GM06990 (cell line): ENCODE results near the gene THBS2.

ENCODE experiments used
- DNase-seq: peaks from one replicate; pipeline ENCODE4 v3.0.0-alpha.2; 2011; ENCODE audit not compliant: insufficient read length; ENCODE audit errors: extremely low read depth
- H3K27me3 ChIP-seq: replicated peaks from 2 replicates; pipeline ENCODE4 v1.6.0; 2011; ENCODE audit warnings: low read length; ENCODE audit not compliant: control insufficient read depth, insufficient read depth
- H3K36me3 ChIP-seq: 2 replicates; pipeline ENCODE4 v1.5.1; 2011; ENCODE audit warnings: low read length; ENCODE audit not compliant: control insufficient read depth, insufficient read depth
- H3K4me3 ChIP-seq: replicated peaks from 2 replicates; pipeline ENCODE4 v1.5.1; 2011; ENCODE audit warnings: low read depth, mild to moderate bottlenecking, control low read depth, low read length
- TF ChIP-seq, protein P1 (sequence below): IDR thresholded peaks from 2 replicates; pipeline ENCODE4 v1.5.1; 2011; ENCODE audit warnings: low read length, control low read depth, mild to moderate bottlenecking, inconsistent platforms; ENCODE audit not compliant: insufficient read depth, poor library complexity, severe bottlenecking

THBS2 gene

DNA sequence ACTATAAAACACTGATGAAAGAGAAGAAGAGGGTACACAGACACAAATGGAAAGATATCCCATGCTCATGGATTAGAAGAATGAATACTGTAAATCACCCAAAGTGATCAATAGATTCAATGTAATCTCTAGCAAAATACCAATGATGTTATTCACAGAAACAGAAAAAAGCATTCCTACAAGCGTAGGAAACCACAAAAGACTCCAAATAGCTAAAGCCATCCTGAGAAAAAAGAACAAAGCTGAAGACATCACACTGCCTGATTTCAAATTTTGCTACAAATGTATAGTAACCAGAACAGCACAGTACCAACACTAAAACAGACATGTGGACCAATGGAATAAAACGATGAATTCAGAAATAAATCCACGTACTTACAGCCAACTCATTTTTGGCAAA, 43.0 kb downstream of the THBS2 start:
- TF ChIP-seq, protein P1, sequence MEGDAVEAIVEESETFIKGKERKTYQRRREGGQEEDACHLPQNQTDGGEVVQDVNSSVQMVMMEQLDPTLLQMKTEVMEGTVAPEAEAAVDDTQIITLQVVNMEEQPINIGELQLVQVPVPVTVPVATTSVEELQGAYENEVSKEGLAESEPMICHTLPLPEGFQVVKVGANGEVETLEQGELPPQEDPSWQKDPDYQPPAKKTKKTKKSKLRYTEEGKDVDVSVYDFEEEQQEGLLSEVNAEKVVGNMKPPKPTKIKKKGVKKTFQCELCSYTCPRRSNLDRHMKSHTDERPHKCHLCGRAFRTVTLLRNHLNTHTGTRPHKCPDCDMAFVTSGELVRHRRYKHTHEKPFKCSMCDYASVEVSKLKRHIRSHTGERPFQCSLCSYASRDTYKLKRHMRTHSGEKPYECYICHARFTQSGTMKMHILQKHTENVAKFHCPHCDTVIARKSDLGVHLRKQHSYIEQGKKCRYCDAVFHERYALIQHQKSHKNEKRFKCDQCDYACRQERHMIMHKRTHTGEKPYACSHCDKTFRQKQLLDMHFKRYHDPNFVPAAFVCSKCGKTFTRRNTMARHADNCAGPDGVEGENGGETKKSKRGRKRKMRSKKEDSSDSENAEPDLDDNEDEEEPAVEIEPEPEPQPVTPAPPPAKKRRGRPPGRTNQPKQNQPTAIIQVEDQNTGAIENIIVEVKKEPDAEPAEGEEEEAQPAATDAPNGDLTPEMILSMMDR: no peak
- no peak for DNase-seq

DNA sequence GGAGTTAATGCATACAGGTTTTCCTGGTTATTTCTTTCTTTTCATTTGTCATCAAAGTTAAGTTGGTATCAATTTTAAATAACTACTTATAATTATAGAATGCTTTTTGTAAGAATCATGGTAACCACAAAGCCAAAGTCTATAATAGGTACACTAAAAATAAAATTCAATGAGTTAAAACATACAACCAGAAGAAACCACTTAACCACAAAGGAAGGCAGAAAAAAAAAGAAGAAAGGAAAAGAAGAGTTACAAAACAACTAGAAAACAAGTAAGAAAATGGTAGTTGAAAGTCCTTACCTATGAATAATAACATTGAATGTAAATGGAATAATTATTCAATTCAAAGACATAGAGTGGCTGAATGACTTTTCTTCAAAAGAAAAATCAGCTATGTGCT, 45.6 kb downstream of the THBS2 start:
- TF ChIP-seq, protein P1: no peak
- H3K36me3 ChIP-seq: no peaks in the 10 kb centered on the region
- DNase-seq: no peak
- no peak overlapping the region for H3K4me3 ChIP-seq
- no peaks in the 10 kb centered on the region for H3K27me3 ChIP-seq

More for the DNA sequence above, 43.0 kb downstream of the THBS2 start:
- Histone ChIP-seq H3K36me3 (no peaks in the 10 kb centered on the region), H3K4me3 (no peak overlapping the region), H3K27me3 (no peaks in the 10 kb centered on the region)

DNA sequence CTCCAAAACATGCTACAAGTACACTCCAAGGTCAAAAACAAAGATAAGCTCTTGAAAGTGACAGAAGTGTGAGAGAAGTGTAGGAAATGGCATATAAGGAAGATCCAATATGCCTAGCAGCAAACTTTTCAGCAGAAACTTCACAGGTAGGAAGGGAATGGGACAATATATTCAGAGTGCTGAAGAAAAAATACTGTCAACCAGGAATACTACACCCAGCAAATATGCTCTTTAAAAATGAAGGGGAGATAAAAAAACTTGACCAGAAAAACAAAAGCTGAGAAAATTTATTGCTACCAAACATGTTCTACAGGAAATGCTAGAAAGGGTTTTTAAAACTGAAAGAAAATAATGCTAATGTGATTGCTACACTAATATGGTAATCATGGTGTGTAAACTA, 46.2 kb downstream of the THBS2 start:
- Histone ChIP-seq H3K27me3 (no peaks in the 10 kb centered on the region), H3K36me3 (no peaks in the 10 kb centered on the region), H3K4me3 (no peak overlapping the region)
- no peak for DNase-seq
- TF ChIP-seq, protein P1: no peak

DNA sequence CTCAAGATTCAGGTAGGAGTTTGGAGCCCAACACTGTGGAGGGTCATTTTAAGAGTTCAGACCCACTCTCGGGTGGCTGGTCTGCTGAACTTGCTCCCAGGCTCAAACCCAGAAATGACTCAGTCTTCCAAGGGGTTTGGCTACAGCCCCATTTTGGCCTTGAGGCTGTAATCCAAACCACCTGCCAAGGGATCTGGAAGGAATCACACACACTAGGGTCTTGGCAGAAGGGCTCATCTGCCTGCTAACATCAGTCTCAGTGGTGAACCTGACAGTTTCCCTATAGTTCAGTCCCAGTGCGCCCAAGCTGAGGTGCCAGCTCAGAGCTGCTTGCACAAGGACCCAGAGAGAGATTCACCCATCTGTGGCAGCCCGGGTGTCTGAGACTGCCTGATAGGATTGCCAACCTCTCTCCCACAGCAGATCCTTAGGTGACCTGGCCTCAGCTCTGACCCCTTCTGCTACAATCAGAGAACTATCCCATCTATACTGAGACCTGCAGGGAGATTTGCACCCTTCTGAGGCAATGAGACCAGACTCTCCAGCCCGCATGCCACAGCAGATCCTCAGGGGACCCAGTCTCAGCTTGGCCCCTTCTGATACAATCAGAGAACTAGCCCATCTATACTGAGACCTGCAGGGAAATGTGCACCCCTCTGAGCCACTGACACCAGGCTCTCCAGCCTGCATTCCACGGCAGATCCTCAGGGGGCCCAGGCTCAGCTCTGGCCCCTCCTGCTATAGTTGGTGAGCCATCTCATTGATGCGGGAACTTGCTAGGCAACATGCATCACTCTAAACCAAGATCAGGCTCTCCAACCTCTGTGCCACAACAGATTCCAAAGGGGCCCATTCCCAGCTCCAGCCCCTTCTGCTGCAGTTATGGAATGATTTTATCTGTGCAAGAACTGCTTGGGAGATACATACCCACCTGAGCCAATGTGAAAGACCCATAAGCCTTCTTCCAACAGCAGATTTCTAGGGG, 48.2 kb downstream of the THBS2 start:
- TF ChIP-seq, protein P1: no peak
- DNase-seq: no peak
- Histone ChIP-seq H3K36me3 (no peaks in the 10 kb centered on the region), H3K27me3 (no peaks in the 10 kb centered on the region), H3K4me3 (no peak overlapping the region)

DNA sequence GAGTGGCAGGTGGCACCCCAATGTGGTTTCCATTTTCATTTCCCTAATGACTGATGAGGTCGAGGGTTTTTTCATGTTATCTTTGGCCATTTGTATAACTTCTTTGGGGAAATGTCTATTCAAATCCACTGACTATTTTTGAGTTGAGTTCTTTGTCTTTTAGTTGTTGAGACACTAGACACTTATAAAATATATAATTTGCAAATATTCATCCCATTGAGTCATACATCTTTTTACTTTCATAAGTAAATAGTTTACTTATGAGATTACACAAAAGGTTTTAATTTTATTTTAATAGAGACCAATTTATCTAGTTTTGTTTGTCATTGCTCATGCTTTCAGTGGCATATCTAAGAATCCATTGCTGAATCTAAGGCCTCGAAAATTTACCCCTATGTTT, 49.5 kb downstream of the THBS2 start:
- H3K27me3 ChIP-seq: no peaks in the 10 kb centered on the region
- no peak overlapping the region for H3K4me3 ChIP-seq
- DNase-seq: no peak
- TF ChIP-seq, protein P1: no peak
- H3K36me3 ChIP-seq: no peaks in the 10 kb centered on the region
